NK-92 treated with Interleukin-12 subunit alpha and Interleukin-12 subunit beta, amount 100 ng/mL, for 24 hours (cell line): ENCODE results near the gene FUT3.
"Not testable (repeated sequence)": the region's sequence is repeated elsewhere in the genome, so short reads cannot be mapped to it uniquely, and the experiment has no call there.

Experiments
- DNase-seq: peaks from one replicate; lab custom pipeline; 2025; lab: John Stamatoyannopoulos, UW

The FUT3 gene

DNA sequence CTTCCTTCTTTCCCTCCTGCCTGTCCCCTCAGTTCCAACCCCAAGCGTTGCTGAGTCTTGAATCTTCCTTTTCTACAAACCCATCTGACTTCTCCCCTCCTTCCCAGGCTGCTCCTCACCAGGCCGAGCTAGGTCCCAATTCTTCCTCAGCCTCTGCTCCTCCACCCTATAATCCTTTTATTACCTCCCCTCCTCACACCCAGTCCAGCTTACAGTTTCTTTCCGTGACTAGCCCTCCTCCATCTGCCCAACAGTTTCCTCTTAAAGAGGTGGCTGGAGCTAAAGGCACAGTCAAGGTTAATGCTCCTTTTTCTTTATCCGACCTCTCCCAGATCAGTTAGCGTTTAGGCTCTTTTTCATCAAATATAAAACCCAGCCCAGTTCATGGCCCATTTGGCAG is 2.6 kb downstream of the FUT3 start:
- DNase-seq: not testable (repeated sequence)

DNA sequence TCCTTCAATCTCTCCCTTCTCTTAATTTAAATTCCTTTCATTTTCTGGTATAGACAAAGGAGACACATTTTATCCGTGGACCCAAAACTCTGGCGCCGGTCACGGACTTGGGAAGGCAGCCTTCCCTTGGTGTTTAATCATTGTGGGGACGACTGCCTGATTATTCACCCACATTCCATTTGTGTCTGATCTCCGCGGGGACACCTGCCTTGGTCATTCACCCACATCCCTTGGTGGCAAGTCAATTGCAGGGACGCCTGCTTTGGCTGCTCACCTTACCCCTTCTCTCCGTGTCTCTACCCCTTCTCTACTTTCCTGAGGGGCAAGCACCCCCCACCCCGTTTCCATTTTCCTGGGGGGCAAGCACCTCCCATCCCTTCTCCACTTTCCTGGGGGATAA is 3.4 kb downstream of the FUT3 start:
- not testable (repeated sequence) for DNase-seq

DNA sequence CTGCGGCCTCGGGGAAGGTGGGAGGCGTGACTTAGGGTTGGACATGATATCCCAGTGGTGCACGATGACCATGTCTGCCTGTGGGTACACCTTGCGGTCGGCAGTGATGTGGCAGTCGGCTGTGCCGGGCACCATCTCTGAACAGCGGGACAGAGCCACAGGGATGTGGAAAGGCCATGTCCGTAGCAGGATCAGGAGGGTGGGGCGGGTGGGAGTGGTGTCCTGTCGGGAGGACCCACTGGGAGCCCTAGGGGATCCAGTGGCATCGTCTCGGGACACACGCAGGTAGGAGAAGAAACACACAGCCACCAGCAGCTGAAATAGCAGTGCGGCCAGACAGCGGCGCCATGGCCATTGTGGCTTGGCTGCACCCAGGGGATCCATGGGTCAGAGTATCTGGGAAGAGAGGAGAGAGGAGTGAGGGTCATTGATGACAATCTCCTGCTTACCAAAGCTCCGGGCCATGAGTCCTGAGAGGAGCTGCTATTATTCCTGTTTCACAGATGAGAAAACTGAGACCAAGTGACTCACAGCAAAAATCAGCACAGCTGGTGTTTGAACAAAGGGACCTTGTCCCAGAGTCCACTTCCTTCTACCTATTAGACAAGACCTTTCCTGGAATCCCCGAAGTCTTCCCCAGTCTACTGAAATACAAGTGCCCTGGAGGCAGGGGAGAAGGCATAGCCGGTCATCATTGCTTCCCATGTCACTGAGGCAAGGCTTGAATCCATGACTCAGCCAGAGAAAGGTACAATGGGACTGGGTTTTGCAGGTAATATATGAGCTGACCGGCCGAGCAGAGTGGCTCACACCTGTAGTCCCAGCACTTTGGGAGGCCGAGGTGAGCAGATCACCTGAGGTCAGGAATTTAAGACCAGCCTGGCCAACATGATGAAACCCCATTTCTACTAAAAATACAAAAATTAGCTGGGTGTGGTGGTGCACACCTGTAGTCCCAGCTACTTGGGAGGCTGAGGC is 6.5 kb downstream of the FUT3 start:
- DNase-seq: no peak

DNA sequence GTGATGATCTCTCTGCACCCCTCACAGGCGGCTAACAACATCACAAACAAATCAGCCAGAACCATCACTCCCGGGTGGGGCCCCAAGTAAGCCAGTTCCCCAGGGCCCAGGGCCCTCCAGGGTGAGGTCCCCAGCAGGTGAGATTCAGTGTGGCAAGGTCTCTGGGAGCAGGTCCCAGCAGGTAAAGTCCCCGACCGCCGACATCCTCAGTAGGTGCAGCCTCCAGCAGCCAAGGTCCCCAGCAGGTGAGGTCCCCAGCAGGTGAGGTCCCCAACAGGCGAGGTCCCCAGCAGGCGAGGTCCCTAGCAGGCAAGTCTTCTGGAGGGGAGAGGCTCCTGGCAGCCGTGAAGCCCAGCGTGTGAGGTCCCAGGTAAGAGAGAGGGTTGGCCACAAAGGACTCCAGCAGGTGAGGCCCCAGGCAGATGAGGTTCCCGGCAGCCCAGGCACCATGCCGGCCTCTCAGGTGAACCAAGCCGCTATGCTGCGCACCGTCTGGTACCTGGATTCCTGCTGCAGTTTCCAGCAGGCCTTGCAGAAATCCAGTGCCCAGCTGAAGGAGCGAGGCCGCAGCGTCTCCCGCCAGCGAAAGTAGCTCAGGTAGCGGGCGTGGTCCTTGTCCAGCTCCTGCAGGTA is 7.8 kb downstream of the FUT3 start:
- DNase-seq: no peak

DNA sequence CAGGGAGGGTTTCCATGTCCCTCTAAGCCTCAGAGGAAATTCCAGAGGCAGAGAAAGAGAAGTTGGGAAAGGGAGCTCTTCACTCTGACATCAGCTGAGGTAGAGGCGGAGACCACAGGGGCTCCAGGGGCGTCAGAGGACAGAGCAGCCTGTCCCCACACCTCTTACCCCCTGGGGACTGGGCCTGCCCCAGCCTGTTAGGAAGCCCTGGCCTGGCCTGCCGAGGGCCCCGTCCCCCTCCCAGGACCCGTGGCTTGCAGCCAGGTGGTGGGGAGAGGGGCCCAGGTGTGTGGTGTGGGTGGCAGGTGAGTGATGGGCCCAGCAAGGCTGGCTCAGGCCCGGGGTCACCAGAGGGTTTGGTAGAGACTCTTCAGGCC is 9.5 kb downstream of the FUT3 start:
- DNase-seq: not testable (repeated sequence)

DNA sequence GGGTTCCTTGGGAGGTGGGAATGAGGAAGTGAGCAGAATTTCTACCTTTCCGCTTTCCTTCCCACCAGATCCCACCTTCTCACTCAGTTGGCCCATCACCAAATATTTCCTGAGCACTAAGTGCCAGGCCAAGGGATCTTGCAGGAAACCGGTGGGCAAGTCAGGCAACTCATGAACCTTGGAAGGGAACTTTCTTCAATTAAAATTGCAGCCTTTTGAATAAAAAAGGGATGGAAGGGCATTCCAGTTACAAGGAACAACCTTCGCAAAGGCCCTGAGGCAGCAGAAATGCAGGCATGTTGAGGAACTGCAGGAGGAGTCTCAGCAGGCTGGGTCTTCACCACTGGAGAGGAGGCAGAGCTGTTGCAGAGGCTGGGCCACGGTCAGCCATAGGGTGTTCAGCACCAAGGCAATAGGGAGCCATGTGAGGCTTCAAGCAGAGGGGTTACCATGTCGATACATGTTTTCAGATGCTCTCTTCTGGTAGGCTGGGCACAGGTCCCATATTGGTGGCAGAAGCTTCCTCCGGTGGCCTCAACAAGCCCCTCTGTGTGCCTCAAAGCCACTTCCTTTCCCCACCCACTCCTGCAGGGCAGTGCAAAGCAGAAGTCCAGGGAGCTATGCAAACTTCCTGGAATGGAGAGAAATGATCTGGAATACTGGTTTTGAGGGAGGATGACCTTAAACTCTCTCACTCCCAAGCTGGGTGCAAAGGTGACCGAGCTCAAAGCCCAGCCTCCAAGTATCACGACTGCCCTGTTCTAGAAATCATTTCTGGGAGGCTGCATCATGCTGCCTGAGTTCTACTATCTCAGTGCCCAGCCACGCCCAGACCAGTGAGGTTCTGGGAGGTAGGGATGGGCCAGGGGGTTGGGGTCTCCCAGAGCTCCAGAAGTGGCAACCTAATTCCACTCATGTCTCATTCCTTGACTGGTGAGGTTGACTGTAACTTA is 11.9 kb downstream of the FUT3 start, which contains the start of gene FUT6:
TSS of gene FUT6 (minus strand) at position 638 of the 953 bp plus-strand sequence. CDS start 7,135 bp downstream, outside the sequence.
- no peak for DNase-seq

DNA sequence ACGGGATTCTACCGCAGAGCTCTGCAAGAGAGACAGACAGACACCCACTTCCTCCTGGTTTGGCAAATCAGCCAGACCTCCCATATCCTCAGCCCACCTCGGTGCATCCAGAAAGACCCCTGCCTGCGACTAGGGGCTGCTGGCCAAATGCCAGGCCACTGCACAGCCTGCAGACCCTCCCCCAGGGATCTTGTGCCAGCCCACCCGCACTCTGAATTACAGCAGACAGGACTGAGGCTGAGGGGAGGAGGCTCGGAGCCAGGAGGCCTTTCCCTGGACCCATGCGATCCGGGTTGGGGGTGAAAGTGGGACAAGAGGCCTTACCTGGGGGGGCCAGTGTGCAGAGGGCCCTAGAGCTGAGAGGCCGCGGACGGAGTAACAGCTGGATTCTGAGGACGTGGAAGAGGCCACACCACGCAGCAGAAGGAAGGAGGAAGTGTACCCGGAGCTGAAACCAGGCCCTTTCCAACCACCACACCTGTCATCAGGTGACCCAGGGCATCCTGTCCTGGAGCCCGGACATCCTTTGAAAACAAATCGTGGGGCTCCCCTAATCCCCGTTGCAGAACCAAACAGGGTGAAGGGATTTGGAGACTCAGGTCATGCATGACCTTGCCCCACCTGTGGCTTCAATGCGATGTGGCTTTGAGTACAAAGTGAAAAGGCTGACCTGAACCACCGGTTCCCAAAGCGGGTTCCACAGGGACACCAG is 12.7 kb downstream of the FUT3 start:
- DNase-seq: no peak

DNA sequence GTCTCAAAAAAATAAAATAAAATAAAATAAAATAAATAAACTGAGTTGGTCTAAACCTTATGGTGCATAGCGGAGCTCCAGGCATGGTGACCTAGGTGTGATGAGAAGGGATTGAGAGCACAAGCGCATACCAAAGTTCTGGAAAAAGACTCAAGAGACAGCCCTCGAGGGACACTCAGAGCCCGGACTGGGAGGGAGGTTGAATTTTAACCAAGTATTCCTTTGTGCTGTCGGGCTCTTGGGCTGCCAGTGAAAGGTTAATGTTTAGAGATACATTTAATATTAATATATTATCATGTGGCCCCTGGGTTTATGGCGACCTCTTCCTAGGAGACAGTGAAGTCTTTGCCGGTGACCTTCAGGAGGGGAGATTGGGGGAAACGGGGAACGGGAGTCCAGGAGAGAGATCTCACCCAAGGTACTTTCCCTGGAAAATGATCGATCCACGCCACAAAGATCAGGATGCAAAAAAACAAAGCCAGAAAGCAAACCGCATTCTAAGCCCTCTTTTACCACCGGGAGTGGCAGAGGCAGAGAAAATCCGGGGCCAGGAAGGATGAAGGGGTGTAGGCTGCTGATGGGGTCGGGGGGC is 13.4 kb downstream of the FUT3 start:
- DNase-seq: no peak

DNA sequence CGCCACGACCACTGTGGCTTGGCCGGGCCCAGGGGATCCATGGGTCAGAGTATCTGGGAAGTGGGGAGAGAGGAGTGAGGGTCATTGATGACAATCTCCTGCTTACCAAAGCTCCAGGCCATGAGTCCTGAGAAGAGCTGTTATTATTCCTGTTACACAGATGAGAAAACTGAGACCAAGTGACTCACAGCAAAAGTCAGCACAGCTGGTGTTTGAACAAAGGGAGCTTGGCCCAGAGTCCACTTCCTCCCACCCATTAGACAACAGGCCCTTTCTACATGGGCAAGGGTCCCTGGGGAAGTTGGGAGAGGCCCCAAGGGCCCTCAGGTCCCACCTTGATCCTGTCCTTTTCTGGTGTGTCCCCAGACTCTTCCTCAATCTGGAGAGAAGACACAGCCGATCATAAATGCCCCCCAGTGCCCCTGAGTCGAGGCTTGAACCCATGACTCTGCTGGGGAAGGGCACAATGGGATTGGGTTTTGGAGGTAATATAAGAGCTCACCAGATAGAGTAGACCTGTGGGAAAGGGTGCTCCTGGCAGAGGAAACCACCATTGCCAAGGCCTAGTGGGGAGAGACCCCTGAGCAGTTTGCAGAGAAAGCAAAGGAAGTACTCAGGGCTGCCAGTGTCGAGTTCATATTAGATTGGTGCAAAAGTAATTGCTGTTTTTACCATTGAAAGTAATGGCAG is 18.6 kb downstream of the FUT3 start:
- DNase-seq: no peak

DNA sequence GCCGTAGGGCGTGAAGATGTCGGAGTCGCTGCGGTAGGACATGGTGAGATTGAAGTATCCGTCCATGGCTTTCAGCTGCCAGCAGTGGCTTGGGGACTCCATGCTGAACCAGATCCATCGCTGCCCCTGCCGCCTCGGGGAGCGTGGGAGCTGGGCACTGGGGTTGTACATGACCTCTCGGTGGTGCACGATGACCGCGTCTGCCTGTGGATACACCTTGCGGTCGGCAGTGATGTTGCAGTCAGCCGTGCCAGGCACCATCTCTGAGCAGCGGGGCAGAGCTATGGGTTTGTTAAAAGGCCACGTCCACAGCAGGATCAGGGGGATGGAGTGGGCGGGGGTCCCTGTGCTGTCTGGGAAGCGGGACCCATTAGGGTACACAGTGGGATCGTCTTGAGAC is 19.2 kb downstream of the FUT3 start:
- DNase-seq: no peak

DNA sequence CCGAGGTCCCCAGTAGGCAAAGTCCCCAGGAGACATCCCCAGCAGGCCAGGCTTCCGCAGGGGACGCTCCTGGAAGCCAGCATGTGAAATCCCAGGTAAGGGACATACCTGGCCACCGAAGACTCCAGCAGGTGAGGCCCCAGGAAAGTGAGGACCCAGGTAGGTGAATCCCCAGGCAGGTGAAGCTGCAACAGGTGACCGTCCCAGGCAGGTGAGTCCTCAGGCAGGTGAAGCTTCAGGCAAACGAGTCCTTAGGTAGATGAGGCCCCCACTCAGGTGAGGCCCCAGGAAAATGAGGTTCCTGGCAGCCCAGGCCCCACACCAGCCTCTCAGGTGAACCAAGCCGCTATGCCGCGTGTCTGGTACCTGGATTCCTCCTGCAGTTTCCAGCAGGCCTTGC is 20.1 kb downstream of the FUT3 start:
- DNase-seq: no peak

DNA sequence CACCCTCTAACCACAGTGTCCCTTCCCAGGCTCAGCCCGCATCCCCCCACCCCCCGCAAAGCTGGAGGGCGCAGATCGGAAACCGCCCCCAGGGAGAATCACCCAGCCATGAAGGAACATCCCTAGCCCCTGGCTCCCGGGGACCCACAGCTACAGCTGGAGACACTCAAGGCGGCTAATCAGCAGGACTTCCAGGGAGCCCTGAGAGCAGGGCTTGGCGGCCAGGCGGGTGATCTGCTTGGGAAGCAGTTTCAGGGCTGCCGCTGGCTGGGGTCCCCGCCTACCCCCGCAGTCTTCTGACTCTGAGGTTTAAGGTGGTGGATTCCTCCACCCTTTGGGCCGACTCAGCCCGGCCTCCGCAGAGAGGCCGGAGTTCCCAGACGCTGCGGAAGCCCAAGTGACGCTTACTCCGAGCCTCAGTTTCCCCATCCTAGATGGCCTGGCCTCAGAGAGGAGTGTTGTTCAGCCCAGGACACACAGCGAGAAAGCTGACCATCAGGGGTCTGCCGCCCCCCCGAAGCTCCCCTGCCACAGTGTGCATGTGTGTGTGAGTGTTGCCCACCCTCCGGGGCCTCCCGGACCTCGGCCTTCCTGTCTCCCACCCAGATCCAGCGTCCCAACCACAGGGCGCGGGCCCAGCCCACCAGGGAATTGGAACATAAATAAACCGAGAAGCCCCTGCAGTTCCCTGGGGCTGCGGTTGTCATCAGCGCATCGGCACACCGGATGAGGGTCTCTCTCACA is 21.5 kb downstream of the FUT3 start:
- DNase-seq: no peak

DNA sequence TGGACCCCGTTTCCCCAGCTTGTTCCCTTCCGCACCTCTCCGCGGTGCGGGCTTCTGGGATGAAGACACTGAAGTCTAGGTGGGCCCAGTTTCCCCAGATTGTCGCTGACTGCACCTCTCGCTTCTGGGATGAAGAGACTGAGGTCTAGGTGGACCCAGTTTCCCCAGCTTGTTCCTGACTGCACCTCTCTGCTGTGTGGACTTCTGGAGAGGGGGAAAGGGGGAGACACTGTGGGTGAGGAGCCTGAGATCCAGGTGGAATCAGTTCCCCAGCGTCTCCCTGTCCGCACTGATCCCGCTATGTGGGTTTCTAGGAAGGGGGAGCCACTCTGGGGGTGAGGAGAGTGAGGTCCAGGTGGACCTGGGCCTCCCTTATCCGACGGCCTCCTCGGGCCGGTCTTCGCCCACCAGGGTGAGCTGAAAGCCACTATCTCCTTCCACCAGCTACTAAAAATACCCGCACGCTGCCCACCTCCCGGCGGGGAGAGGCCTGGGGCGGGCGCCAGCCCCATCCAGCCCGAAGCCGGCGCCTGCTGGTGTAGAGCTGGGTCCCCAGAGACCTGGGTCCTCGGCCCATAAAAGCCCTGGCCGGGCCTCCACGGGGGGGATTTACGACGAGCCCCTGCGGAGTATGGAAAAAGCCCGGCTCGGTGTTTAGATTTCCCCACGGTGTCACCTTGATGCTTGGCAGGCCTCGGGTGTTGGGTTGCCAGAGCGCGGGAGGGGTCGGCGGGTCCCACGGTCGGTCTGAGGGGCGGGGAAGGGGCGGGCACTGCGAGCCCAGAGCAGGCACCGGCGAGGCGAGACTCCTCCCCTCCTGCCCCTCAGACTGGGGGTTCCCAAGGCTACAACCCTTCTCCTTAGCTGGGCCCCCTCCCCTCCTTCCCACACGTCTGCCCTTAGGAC is 22.3 kb downstream of the FUT3 start:
- no peak for DNase-seq

DNA sequence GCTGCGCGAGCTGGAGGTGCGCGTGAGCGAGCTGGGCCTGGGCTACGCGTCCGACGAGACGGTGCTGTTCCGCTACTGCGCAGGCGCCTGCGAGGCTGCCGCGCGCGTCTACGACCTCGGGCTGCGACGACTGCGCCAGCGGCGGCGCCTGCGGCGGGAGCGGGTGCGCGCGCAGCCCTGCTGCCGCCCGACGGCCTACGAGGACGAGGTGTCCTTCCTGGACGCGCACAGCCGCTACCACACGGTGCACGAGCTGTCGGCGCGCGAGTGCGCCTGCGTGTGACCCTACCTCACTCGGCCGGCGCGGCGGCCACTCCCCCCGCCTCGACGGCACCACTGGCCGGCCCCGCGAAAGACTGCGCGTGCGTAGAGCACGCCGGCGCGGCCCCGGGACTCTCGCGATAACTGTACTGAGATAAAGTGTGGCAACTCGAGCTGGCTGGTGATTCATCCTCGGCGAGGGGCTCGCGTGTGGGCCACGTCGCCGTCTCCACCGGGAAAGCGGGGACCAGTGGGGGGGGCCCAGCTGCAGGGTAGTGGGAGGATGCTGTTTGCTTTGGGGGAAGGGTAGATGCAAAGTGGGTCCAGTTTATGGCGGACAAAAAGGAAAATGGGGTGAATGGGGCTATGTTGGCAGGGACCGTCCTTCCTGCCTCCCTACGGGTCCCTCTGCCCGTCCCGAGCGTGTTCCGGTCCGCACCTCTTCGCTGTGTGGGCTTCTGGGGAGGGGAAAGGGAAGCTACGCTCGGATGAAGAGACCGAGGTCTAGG is 23.2 kb downstream of the FUT3 start:
- peak; percentile 94 for DNase-seq

DNA sequence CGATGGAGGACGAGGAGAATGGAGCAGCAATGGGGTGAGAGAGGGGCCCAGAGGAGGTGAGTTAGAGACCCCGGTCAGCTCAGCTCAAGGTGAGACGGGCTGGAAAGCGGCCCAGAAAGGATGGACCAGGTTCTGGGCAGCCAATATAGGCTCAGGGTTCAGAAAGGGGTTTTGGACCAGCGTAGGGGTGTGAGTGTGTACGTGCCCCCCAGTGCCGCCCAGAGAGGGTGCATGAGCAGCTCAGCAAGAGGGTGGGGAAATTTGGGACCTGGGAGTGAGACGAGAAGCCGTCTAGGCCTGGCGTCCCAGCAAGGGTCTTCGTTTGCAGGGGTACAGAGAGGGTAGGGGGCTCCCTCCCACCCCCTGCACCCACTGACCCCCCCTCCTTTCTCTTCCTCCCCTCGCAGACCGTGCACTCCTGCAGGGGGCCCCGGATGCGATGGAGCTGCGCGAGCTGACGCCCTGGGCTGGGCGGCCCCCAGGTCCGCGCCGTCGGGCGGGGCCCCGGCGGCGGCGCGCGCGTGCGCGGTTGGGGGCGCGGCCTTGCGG is 23.8 kb downstream of the FUT3 start:
- no peak for DNase-seq

DNA sequence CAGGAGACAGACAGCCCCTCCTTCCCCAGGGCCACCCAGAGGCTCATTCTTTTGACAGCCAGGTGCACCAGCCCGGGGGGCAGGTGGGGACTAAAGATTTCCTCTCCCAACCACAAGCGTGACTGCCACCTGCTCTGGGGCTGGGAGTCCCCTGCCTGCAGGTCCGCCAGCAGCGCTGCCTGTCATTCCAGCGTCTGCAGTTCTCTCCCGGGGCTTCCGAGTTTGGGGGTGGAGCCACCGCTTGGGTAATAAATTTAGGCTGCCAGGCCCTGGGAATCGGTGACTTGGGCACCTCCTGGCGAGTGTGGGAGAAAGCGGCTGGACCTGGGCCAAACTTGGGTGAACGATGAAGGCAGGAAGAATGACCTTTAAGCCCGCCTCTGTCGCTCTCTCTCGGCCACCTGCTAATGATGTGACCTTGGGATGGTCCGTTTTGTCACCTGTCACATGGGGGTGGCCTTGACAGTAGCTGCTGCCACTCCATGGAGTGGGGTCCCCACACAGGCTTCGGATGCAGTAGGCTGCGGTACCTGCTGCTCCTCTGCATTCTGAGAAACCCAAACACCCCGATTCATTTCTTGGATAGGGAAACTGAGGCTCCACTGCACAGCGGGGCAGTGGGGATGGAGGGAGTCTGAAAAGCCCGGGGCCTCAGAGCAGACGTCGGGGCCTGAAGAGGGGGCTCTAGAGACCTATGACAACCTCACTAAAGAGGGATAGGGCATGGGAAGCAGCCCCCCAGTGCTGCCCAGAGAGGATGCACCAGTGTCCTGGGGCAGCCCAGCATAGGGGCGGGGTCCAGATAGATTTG is 24.5 kb downstream of the FUT3 start:
- no peak for DNase-seq

DNA sequence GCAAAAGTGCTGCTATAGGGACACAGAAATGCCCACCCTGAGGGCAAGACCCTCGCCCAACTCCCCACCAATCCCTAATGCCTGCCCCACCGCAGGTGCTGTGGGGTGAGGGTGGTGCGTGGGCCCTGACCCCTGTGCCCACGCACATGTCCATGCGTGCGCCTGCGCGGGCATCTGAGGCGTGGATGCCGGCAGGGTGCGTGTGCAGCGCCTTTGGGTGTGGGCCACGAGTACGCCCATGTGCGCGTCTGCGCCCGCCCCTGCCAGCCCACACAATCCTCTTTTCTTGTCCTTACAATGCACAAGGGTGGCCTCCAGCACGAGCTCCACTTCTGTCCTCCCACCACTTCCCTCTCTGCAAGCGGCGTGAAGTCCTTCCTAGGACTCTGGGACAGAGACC is 26.1 kb downstream of the FUT3 start:
- no peak for DNase-seq
